ENCODE data around the gene ZWILCH. TPM values are rescaled to one million over a fixed set of nuclear protein-coding genes. Genes with fewer than 3 reads are reported as not detected.
A peak's percentile ranks its signal among the peaks of the same experiment; 100 is the strongest.

ZWILCH gene
- total and polyA plus RNA-seq, 2 donors (not counting 3 experiments of a cell fraction or from before 2014, with no cell fraction given) = 9.3 to 28.8 TPM

GRCh38 chr15:66581972-66582537 is 76.9 kb downstream of the ZWILCH start:
- Histone ChIP-seq H2AFZ (ENCODE audit: low read depth, low read length) (peak overlapping the region; percentile 72), H3K4me1 (ENCODE audit: control insufficient read depth, extremely low read depth, insufficient read depth, low read length) (peaks cover 34% of the 10 kb centered on the region), H3K9me1 (replicated peaks; ENCODE audit: control insufficient read depth, extremely low read depth, insufficient read depth, low read length) (no peaks in the 10 kb centered on the region), H3K9me3 (replicated peaks; ENCODE audit: control insufficient read depth, insufficient read depth, low read length) (no peaks in the 10 kb centered on the region), H3K36me3 (ENCODE audit: control insufficient read depth in 2 of 2, extremely low read depth in 1 of 2, insufficient read depth in 2 of 2, low read length in 2 of 2) (no peaks in the 10 kb centered on the region), H3K79me2 (ENCODE audit: control insufficient read depth, insufficient read depth, low read length) (no peaks in the 10 kb centered on the region), H3K9ac (replicated peaks; ENCODE audit: extremely low read depth, insufficient read depth, low read length) (no peak overlapping the region), H3K27ac (ENCODE audit: insufficient read depth, low read depth, low read length) (peak overlapping the region; percentile 16), H3K27me3 (ENCODE audit: control insufficient read depth in 2 of 2, insufficient read depth in 2 of 2, low read length in 2 of 2) (no peaks in the 10 kb centered on the region), H3K4me3 (replicated peaks in 1 of 3; ENCODE audit: insufficient read depth in 1 of 3, low read depth in 1 of 3, low read length in 3 of 3) (no peak overlapping the region), H4K20me1 (replicated peaks; ENCODE audit: control insufficient read depth, extremely low read depth, insufficient read depth, low read length) (no peaks in the 10 kb centered on the region), H3K4me2 (ENCODE audit: insufficient read depth, low read length) (peak overlapping the region; percentile 10)
- DNase-seq (ENCODE audit: low read depth, low spot score) (peak; percentile 77), FAIRE-seq (peak; percentile 57)
- ChIA-PET CTCF (interaction anchor here (2.1 kb wide), 1 partner anchor 16 kb away, joined by 6 read pairs; the partner anchor contains the start of gene LCTL), POLR2A (no interaction called here)
- intact Hi-C loops (cut with micrococcal nuclease) = no loop called here
- BruUV-seq (replicated peaks) = no TSS peak
- TF ChIP-seq GATA2 (IDR thresholded peaks at IDR 0.05; ENCODE audit: insufficient read depth, insufficient read length, low read depth, low read length) = no peak
- TF ChIP-seq EZH2 (IDR thresholded peaks at IDR 0.05; ENCODE audit: borderline replicate concordance, low read depth, low read length, severe bottlenecking) = no peak
- TF ChIP-seq MYC (IDR thresholded peaks at IDR 0.05; ENCODE audit: low read depth, low read length) = no peak
- no peak for TF ChIP-seq JUN (IDR thresholded peaks at IDR 0.05; ENCODE audit: borderline replicate concordance, insufficient read depth, insufficient read length, low read depth)
- TF ChIP-seq MAX (IDR thresholded peaks at IDR 0.05; ENCODE audit: insufficient read depth, insufficient read length) = no peak
- TF ChIP-seq CTCF (IDR thresholded peaks at IDR 0.05; ENCODE audit: extremely low read depth in 1 of 2, insufficient read depth in 1 of 2, low read depth in 1 of 2, low read length in 2 of 2) = no peak
- dilution Hi-C loops (cut with MboI; ENCODE audit: extremely low pct_ligation_motif_present, low sequenced_read_pairs) = no loop called here

Measured in endothelial cell of umbilical vein (primary cell).